Activated naive CD8-positive, alpha-beta T cell treated with anti-CD3 and anti-CD28 coated beads for 36 hours (primary cell): Measurements from ENCODE around the gene RCCD1. TPM values are rescaled to one million over a fixed set of nuclear protein-coding genes. Genes with fewer than 3 reads are reported as not detected.

ENCODE experiments used
- DNase-seq: peaks from one replicate; pipeline ENCODE4 v3.0.0; 2021
- H3K27ac Mint-ChIP-seq: one replicate; pipeline ENCODE4 v1.8.0; 2022; ENCODE audit warnings: mild to moderate bottlenecking, moderate library complexity, mixed read lengths
- H3K27me3 Mint-ChIP-seq: one replicate; pipeline ENCODE4 v1.8.0; 2022; ENCODE audit warnings: mild to moderate bottlenecking, mixed read lengths
- H3K36me3 Mint-ChIP-seq: one replicate; pipeline ENCODE4 v1.8.0; 2021; ENCODE audit warnings: mild to moderate bottlenecking, mixed read lengths
- H3K4me1 Mint-ChIP-seq: one replicate; pipeline ENCODE4 v1.8.0; 2021; ENCODE audit warnings: mixed read lengths
- H3K4me3 Mint-ChIP-seq: one replicate; pipeline ENCODE4 v1.8.0; 2022; ENCODE audit warnings: mild to moderate bottlenecking, moderate library complexity, mixed read lengths
- H3K9me3 Mint-ChIP-seq: one replicate; pipeline ENCODE4 v1.8.0; 2022; ENCODE audit warnings: mixed read lengths
- total RNA-seq, 2 experiments: library from RNA; stranded (reverse); gene quantifications; one replicate each; pipeline ENCODE4 v1.2.3, GENCODE V29; 2021

Gene RCCD1
- total RNA-seq, 2 experiments from 2014 or later, result 23.3 to 23.6 TPM

DNA sequence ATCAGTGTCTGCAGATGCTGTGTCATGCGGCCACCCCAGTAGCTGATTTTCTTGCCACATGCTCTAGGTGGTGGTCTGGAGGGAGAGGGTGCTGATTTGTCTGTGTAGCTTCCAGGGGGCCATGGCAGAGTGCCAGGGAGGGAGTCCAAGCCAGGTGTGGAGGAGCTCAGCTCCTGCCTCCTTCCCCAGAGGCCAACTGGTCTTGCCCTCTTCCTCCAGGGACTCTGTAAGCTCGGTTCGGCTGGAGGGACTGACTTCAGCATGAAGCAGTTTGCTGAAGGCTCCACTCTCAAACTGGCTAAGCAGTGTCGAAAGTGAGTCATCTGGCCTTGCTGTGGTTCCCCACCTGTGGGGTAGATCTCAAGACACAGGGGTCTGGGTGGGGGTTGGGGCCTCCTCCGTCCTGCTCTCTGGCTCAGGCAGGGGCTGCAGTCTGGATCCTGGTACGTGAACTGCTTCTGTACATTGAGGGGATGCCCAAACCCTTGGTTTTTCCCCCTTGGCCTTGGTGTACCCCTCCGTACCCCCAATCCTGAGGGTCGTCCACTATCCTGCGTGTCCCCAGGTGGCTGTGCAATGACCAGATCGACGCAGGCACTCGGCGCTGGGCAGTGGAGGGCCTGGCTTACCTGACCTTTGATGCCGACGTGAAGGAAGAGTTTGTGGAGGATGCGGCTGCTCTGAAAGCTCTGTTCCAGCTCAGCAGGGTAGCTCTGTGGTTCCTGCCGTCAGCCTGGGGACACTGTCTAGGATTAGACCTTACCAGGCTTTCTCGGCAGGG, 6.9 kb upstream of the RCCD1 start:
- DNase-seq, result no peak
- H3K27me3 Mint-ChIP-seq, result no peaks in the 10 kb centered on the region
- peaks cover 10% of the 10 kb centered on the region for H3K36me3 Mint-ChIP-seq
- no peak overlapping the region for H3K4me3 Mint-ChIP-seq
- H3K9me3 Mint-ChIP-seq, result no peaks in the 10 kb centered on the region
- H3K27ac Mint-ChIP-seq, result no peak overlapping the region
- no peaks in the 10 kb centered on the region for H3K4me1 Mint-ChIP-seq

DNA sequence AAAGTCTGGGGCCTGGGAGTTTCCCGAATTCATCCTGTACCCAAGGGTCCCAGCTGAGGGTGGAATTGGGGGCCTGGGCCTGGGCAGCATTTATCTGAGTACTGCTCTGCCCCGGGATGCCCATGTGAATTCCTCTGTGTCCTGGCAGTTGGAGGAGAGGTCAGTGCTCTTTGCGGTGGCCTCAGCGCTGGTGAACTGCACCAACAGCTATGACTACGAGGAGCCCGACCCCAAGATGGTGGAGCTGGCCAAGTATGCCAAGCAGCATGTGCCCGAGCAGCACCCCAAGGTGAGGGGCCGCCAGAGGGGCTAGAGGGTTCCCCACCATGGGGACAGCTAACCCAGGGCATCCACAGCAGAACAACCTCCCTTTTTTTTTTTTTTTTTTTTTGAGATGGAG, 6.2 kb upstream of the RCCD1 start:
- Mint-ChIP-seq H3K4me3 (no peak overlapping the region), H3K27ac (no peak overlapping the region), H3K4me1 (no peaks in the 10 kb centered on the region), H3K27me3 (no peaks in the 10 kb centered on the region), H3K36me3 (peaks cover 13% of the 10 kb centered on the region), H3K9me3 (no peaks in the 10 kb centered on the region)
- DNase-seq, result no peak

DNA sequence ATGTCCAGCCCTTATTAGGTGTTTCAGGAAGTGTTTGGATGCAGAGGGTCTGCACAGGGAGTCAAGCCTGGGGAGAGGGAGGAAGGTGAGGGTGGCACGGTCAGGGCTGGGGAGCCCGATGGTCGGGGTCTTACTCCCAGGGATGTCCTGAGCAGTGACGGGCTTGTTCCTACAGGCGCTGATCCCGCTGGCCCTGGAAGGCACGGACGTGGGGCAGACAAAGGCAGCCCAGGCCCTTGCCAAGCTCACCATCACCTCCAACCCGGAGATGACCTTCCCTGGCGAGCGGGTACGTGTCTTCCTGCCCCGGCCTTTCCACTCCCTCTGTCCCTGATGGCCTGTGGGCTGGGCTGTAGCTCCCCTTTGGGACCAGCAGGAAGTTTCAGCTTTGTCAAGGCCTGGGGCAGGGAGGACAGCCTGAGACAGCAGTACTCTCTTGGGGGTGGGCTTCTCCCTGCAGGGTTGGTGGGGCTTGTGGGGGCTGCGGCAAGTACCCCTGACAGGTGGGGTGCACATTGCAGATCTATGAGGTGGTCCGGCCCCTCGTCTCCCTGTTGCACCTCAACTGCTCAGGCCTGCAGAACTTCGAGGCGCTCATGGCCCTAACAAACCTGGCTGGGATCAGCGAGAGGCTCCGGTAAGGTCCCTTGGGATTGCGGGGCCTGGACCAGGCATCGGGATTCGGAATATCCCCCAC, 4.6 kb upstream of the RCCD1 start:
- H3K27ac Mint-ChIP-seq, result no peak overlapping the region
- no peaks in the 10 kb centered on the region for H3K9me3 Mint-ChIP-seq
- H3K4me1 Mint-ChIP-seq, result no peaks in the 10 kb centered on the region
- H3K4me3 Mint-ChIP-seq, result no peak overlapping the region
- DNase-seq, result no peak
- H3K27me3 Mint-ChIP-seq, result no peaks in the 10 kb centered on the region
- H3K36me3 Mint-ChIP-seq, result peaks cover 19% of the 10 kb centered on the region

DNA sequence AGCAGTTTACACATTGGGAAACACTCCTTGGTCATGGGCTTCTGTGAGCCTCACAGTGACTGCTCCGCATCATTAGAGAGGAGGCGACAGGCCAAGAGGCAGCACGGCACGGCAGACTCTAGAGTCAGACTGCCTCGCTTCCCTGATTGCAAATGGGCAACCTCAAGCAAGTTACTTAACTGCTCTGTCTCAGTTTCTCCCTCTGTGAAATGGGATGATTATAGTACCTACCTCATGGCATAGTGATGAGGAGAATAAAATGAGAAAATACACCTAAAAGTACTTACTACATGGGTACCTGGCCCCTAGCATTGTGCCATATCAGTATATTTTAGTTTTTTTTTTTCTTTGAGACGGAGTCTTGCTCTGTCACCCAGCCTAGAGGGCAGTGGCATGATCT, 4.0 kb upstream of the RCCD1 start:
- Mint-ChIP-seq H3K9me3 (no peaks in the 10 kb centered on the region), H3K4me3 (no peak overlapping the region), H3K36me3 (peaks cover 19% of the 10 kb centered on the region), H3K27ac (no peak overlapping the region), H3K27me3 (no peaks in the 10 kb centered on the region), H3K4me1 (no peaks in the 10 kb centered on the region)
- DNase-seq, result no peak

DNA sequence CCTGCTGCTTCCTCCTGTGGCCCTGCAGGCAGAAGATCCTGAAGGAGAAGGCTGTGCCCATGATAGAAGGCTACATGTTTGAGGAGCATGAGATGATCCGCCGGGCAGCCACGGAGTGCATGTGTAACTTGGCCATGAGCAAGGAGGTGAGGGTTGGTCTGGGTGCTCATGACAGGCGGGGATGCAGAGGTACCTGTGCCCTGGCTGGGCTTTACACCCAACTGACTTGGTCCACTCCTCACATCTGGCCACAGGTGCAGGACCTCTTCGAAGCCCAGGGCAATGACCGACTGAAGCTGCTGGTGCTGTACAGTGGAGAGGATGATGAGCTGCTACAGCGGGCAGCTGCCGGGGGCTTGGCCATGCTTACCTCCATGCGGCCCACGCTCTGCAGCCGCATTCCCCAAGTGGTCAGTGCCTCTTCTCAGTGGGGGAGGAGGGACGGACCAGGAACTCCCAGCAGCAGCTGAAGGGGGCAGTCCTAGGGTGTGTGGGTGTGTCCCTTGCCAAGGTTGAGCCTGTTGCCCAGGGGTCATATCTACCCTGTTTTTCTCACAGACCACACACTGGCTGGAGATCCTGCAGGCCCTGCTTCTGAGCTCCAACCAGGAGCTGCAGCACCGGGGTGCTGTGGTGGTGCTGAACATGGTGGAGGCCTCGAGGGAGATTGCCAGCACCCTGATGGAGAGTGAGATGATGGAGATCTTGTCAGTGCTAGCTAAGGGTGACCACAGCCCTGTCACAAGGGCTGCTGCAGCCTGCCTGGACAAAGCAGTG, 1.6 kb upstream of the RCCD1 start:
- H3K9me3 Mint-ChIP-seq, result no peaks in the 10 kb centered on the region
- H3K27me3 Mint-ChIP-seq, result no peaks in the 10 kb centered on the region
- H3K4me3 Mint-ChIP-seq, result no peak overlapping the region
- H3K36me3 Mint-ChIP-seq, result peaks cover 28% of the 10 kb centered on the region
- DNase-seq, result no peak
- no peak overlapping the region for H3K27ac Mint-ChIP-seq
- H3K4me1 Mint-ChIP-seq, result peaks cover 3% of the 10 kb centered on the region

DNA sequence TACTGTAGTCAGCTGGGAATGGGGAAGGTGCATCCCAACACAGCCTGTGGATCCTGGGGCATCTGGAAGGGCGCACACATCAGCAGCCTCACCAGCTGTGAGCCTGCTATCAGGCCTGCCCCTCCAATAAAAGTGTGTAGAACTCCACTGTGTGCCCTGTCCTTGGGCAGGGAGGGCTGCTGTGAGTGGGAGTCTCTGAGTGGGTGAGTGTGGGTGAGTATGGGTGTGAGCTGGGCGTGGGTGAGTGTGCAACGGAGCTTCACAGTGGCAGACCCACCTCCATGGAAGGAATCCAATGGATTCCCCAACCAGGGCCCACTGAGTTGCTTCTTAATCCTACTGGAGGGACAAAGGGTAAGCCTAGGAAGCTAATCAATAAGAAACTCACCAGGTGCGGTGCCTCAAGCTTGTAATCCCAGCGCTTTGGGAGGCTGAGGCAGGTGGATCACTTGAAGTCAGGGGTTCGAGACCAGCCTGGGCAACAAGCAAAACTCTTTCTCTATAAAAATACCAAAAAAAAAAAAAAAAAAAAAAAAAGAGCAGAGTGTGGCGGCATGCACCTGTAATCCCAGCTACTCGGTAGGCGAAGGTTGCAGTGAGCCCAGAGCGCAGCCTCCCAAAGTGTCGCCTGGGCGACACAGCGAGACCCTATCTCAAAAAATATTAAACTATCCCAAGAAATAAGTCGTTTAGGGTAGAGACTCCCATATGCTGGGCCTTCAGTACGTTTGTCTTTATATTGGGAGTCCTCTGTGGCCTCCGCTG, 555 bp upstream of the RCCD1 start:
- peaks cover 28% of the 10 kb centered on the region for H3K36me3 Mint-ChIP-seq
- peaks cover 3% of the 10 kb centered on the region for H3K4me1 Mint-ChIP-seq
- no peak for DNase-seq
- no peaks in the 10 kb centered on the region for H3K9me3 Mint-ChIP-seq
- H3K27me3 Mint-ChIP-seq, result no peaks in the 10 kb centered on the region
- H3K27ac Mint-ChIP-seq, result peak overlapping the region; percentile 95
- peak overlapping the region; percentile 84 for H3K4me3 Mint-ChIP-seq

DNA sequence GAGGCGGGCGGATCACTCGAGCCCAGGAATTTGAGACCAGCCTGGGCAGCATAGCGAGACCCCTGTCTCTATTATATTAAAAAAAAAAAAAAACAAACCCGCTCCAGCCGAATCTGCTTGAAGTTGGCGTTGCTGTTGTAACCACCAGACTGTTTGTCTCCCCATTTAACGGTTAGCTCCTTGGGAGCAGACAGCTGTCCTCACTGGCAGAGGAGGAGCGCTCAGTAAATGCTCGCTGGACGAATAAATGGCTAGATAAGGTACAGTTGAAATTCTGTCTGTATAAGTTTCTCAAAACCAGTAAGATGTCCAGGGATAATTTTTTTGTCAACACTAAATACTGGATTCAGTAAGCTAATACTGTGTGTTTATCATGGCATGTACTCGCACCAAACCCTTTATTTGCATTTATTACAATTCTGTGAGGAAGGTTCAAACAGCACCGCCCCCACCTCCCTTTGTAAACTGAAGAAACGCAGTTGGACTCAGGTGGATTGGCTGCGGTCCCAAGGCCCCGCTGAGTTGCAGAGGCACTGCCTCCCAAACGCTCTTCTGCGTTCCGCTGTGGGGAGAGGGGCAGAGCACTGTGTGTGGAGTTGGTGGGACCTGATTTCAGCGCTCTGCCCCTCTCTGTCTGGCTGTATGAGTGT, 1.1 kb downstream of the RCCD1 start:
- H3K36me3 Mint-ChIP-seq, result peaks cover 33% of the 10 kb centered on the region
- H3K9me3 Mint-ChIP-seq, result no peaks in the 10 kb centered on the region
- no peaks in the 10 kb centered on the region for H3K27me3 Mint-ChIP-seq
- no peak for DNase-seq
- H3K27ac Mint-ChIP-seq, result peak overlapping the region; percentile 95
- H3K4me3 Mint-ChIP-seq, result peak overlapping the region; percentile 84
- H3K4me1 Mint-ChIP-seq, result peaks cover 3% of the 10 kb centered on the region

DNA sequence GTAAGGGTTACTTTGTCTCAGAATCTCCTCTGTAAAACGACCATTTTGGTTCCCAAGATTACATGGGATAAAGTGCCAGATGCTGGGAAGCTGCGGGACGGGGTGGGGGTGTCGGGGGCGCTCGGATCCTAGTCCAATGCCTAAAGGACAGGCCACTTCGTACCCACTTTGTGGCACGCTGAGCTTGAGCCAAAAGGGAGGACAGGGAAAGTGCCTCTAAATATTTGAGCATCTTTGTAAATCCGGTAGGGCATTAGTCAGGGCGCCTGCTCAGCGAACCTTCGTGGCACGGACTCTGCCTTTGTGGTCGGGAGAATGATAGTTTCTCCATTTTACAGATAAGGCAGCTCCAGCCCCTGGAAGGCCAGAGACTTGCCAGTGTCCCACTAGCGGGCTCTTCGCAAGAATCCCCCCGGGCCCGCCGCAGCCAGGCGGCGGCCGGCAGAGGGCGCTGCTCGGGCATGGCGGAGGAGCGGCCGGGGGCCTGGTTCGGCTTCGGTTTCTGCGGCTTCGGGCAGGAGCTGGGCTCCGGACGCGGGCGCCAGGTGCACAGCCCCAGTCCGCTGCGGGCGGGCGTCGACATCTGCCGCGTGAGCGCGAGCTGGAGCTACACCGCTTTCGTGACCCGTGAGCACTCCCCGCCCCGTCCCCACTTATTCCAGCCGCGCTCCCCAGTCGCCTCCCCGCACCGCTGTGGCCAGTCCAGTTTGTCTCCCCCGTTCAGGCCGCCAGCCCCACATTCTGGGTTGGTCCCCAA, 1.8 kb downstream of the RCCD1 start:
- DNase-seq, result peak; percentile 73
- Mint-ChIP-seq H3K4me1 (peaks cover 3% of the 10 kb centered on the region), H3K27ac (peak overlapping the region; percentile 95), H3K4me3 (peak overlapping the region; percentile 84), H3K27me3 (no peaks in the 10 kb centered on the region), H3K36me3 (peaks cover 32% of the 10 kb centered on the region), H3K9me3 (no peaks in the 10 kb centered on the region)

DNA sequence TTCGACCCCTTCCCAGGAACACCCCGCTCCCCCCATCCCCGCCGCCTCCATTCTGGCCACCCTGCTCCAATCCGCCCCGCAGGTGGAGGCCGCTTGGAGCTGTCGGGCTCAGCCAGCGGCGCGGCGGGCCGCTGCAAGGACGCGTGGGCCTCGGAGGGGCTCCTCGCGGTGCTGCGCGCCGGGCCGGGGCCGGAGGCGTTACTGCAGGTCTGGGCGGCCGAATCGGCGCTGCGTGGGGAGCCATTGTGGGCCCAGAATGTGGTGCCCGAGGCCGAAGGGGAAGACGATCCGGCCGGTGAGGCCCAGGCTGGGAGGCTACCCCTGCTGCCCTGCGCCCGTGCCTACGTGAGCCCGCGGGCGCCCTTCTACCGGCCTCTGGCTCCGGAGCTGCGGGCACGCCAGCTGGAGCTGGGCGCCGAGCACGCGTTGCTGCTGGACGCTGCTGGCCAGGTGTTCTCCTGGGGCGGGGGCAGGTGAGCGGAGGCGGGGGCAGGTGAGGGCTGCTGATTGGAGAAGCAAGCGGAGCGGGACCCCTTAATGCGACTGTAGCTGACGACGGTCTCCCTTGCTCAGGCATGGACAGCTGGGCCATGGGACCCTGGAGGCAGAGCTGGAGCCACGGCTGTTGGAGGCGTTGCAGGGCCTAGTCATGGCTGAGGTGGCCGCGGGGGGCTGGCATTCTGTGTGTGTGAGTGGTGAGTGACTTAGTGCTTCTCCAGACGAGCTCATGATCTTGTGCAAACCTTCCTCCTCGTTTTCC, 2.5 kb downstream of the RCCD1 start:
- Mint-ChIP-seq H3K9me3 (no peaks in the 10 kb centered on the region), H3K4me1 (peaks cover 3% of the 10 kb centered on the region), H3K27me3 (no peaks in the 10 kb centered on the region), H3K4me3 (peak overlapping the region; percentile 84), H3K36me3 (peaks cover 30% of the 10 kb centered on the region), H3K27ac (no peak overlapping the region)
- DNase-seq, result no peak

DNA sequence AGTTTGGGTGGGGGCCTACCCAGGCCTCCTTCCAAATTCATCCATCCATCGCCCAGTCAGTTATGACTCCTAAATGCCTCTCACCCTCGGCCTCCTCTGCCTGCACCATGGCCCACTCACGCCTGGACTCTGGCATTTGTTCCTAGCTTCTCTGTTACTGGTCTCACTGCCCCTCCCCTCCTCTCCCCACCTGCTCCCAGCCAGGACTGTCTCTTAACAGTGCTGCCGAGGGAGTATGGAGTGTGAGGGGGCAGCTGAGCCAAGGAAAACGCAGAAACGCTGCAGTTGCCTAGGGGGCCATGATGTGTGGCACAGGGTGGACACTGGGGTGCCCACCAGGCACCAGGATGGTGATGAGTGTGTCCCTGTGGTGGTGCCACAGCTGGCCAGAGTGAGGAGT, 3.1 kb downstream of the RCCD1 start:
- peak overlapping the region; percentile 59 for H3K4me3 Mint-ChIP-seq
- H3K36me3 Mint-ChIP-seq, result peaks cover 30% of the 10 kb centered on the region
- no peaks in the 10 kb centered on the region for H3K27me3 Mint-ChIP-seq
- no peak overlapping the region for H3K27ac Mint-ChIP-seq
- H3K4me1 Mint-ChIP-seq, result peaks cover 3% of the 10 kb centered on the region
- no peak for DNase-seq
- H3K9me3 Mint-ChIP-seq, result no peaks in the 10 kb centered on the region

DNA sequence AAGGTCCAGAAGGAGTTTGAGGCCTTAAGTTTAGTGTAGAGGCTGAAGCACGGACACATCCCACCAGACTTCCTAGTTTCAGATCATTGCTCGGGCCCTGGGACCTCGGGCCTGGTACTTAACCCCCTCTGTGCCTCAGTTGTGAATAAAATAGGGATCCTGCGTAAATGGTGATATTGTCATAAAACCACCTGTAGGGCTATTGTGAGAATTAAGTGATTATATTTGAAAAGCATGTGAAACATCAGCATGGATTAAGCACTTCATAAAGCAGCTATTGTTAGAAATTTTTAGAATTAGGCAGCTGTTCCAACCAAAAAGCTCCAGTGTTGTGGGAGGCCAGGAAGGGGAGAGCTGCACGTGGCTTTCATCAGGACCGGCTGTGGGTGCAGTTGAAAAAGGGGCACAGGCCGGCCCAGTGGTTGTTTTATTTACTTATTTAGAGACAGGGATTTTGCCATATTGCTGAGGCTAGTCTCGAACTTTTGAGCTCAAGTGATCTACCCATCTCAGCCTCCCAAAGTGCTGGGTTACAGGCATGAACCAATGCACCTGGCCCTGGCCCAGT, 4.4 kb downstream of the RCCD1 start:
- H3K27me3 Mint-ChIP-seq, result no peaks in the 10 kb centered on the region
- H3K27ac Mint-ChIP-seq, result no peak overlapping the region
- H3K4me1 Mint-ChIP-seq, result peaks cover 3% of the 10 kb centered on the region
- H3K4me3 Mint-ChIP-seq, result no peak overlapping the region
- DNase-seq, result no peak
- no peaks in the 10 kb centered on the region for H3K9me3 Mint-ChIP-seq
- peaks cover 28% of the 10 kb centered on the region for H3K36me3 Mint-ChIP-seq

DNA sequence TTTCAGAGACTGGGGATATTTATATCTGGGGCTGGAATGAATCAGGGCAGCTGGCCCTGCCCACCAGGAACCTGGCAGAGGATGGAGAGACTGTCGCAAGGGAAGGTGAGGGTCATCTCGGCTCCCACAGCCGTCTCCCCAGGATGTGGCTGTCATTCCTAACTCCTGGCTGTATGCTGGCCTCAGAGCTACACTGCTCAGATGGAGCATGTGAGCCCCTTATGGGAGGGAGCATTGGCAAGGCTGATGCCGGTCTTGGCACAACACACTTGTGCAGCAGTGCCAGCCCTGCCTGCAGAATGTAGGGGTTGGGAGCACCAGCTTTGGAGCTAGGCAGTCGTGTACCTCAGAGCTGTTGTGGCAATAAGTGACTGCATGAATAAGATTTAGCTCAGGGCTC, 5.2 kb downstream of the RCCD1 start:
- Mint-ChIP-seq H3K4me1 (peaks cover 3% of the 10 kb centered on the region), H3K27me3 (no peaks in the 10 kb centered on the region), H3K36me3 (peaks cover 28% of the 10 kb centered on the region), H3K27ac (no peak overlapping the region), H3K4me3 (no peak overlapping the region), H3K9me3 (no peaks in the 10 kb centered on the region)
- no peak for DNase-seq
